Activated CD4-positive, CD25-positive, alpha-beta regulatory T cell treated with anti-CD3 and anti-CD28 coated beads, Interleukin-2, amount 50 U/mL, for 16 hours (primary cell): ENCODE measurements around the gene GSG1.
A peak's percentile ranks its signal among the peaks of the same experiment; 100 is the strongest.

Experiments
- DNase-seq: peaks from one replicate; pipeline ENCODE4 v3.0.0-alpha.2; 2020; ENCODE audit warnings: low read depth, low spot score

The GSG1 gene

DNA sequence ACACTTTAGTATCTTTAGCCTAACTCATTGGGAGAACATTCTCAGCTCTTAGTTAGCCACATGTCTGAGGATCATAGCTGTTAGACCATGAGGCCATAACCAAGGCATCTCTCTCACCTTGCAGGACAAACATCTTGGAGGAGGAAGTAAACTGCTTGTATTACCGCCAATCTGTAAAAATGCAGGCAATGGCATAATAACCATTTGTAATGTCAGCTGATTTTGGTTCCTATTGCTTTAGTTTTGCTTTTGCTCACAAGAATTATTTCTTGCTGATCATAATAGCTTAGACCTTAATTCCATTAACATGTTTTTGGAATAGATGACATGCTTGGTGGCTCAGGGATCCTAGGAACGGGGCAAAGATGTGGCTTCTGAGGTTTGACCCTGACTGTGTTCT, 16.4 kb upstream of the GSG1 start:
- no peak for DNase-seq

DNA sequence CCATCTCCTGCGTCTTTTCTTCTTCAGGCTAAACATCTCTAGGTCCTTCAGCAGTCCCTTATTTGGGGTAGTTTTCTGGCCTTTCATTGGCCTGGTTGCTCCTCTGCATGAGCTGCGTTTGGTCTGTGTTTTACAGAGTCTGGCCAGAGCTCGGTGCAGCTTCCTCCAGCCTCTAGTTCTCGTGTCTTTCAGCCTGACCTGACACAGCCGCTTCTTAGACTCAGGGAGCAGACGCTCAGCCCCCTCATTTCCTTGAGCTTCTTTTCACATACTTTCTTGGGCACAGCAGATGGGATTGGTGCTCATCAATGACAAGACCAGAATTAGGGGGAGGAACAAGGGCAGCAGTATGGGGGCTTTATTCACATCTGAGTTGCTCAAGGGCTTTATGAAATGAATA, 13.6 kb upstream of the GSG1 start:
- DNase-seq: no peak

DNA sequence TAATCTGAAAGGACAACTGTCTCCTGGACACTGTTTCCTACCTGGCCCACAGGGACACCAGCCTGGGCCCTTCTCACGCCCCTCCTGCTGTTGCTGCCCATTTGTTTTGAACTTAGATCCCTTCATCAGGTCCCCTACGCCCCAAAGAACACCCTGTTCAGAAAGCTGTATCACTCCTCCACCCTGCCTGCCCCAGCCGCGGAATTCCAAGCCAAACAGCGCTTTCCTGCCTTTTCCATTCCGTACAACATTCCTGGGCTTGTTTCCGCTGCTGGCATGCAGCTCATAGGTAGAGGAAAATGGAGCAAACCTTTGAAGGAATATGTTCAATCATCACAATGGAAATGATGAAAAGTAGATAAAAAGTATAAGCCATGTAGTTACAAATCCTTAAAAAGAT, 12.8 kb upstream of the GSG1 start:
- no peak for DNase-seq

GRCh38 chr12:13114251-13115052, 11.0 kb upstream of the GSG1 start:
- no peak for DNase-seq

DNA sequence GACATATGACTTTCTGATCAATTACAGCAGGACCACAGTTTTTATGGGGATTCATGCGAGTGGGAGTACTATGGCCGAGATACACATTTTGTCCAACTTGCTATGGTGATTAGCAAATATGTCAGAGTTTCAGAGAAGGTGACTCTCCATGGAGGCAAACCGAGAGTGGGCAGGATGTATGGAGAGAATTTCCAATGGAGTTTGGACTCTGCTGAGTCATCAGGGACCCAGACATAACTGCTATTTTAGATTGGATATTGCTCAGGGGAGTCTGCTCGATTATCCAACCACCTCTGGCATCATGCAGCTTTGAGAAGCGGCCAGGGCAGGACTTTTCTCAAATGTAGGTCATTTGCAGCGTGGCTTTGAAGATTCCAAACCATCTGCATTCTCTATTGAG, 9.5 kb upstream of the GSG1 start:
- no peak for DNase-seq

DNA sequence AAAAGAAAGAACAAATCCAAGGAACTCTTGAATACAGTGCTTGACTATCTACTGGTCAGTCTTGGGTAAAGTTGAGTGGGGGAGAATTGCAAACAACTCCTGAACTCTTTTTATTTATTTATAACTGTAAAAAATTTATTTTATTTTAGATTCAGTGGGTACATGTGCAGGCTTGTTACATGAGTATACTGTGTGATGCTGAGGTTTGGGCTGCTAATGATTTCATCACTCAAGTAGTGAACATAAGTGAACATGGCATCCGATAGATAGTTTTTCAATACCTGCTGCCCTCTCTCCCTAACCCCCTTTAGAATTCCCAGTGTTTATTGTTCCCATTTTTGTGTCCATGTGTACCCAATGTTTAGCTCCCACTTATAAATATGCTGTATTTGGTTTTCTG, 3.2 kb upstream of the GSG1 start:
- DNase-seq: no peak

- no peak for DNase-seq
These were observed 2.3 kb upstream of the GSG1 start for GRCh38 chr12:13105781-13106180.

DNA sequence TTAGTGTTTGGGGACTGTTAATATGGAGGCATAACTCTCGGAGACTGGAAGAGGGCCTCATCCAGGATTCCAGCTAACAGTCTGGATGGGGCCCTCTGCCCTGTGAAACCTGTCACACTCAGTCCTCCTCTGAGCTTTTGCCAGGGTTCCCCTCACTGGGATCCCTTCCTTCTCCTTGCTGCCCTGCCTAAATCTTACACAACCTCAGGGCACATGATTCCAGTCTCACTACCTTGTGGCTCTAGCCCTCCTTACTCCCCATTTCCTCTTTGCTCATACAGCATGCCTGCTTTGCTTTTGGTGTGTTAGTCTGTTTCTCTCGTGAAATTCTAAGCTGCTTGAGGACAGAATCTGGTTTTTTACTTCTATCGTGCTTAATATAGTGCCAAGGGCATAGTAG, 942 bp upstream of the GSG1 start:
- DNase-seq: no peak

- no peak for DNase-seq
These were observed 839 bp downstream of the GSG1 start for GRCh38 chr12:13102461-13103195.

DNA sequence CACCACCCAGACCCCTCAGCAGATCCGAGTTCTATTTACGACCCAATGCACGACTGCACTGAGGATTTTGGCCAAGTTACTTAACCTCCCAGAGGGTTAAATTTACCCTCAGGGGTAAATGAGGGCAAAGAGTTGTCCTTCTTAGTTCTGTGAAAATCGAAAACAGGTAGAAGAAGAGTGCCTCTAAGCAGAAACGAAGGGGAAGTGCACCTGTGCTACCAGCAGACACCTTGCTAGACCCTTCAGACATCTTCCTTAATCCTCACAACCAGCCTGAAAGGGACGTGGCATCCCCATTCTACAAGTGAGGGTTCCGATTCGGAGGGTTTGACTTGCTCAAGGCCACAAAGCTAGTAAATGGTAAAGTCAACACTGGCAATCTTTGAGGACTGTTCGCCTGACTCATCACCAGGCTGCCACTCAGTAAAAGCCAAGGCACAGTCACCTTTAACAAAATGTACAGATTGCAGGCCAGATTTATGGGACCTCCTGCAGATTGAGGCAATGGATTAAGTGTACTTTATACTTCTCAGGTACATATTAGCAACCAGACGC, 1.6 kb downstream of the GSG1 start:
- no peak for DNase-seq

DNA sequence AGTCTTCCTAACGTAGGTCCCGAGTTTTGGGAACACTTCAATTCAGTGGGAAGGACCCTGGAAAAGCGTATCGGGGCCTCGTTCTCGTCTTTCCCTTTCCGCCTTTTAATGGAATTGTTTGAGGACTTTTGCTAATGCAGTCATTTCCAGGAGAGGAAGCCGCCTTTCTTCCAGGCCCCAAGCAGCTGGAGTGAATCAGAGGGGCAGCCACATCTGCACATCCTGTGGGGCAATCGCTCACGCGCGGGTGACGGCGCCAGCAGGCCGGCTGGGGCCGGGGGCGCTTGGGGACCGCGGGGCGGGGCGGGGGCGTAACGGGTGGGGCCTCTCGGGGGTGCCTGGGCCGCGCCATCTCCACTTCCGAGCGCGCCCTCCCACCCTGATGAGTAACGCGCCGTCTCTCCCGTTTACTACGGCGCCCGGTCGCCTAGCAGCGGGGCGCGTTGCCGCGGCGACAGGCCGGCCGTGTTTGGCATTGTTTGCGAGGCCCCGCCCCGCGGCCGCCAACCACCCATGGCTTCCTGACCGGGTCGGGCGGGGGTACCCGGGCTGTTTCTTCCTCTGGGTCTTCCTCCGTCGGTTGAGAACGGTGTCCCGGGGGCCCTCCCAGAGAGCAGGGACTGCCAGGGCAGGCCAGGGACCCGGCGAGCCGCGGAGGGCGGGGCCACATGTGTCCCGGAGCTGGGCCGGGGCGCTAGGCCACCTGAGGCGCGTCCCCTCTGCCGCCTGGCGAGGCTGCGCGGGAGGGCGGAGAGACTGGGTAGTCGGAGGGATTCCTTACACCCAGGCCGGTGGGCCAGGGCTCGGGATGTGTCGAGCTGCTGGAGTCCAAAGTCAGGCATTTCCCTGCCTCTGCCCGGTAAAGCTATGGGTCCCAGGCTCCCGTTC, 2.3 kb downstream of the GSG1 start:
- DNase-seq: peak; percentile 86

- no peak for DNase-seq
These were observed 2.9 kb downstream of the GSG1 start for GRCh38 chr12:13100605-13100881.

GRCh38 chr12:13099844-13100604, 3.4 kb downstream of the GSG1 start:
- no peak for DNase-seq

DNA sequence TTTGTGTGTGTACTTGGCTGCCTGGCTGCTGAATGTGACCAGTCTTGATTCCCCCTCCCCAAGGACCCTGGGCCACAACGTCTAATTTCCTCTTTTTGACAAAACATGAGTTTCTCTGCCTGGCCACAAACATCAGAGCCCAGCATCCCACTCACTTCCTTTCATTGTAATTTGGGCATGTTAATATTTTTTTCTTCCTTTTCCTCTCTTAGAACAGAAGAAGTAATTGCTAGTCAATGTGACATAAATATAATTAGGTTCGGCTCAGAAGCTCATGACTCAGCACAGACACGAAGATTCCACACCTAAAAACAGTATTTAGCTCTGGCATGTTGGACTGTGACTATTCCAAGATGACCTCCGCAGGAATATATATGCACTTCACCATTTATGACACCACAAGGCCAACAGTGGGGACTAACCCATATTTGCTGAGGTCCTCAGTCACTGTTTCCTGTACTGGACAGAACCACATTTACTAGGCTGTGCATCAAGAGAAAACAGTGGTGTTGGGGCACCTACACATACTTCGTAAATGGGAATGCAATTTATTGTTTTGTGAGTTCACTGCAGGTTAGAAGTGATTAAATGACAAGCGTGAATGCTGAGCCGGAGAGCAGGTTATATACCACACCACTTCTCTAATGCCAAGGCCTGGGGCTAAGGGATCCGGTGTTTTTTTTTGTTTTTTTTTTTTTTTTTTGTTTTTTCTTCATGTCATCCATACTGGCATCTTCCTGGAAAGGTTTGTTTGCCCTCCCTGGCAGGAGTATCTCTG, 4.2 kb downstream of the GSG1 start:
- DNase-seq: no peak

GRCh38 chr12:13097491-13098011, 5.9 kb downstream of the GSG1 start:
- DNase-seq: no peak

DNA sequence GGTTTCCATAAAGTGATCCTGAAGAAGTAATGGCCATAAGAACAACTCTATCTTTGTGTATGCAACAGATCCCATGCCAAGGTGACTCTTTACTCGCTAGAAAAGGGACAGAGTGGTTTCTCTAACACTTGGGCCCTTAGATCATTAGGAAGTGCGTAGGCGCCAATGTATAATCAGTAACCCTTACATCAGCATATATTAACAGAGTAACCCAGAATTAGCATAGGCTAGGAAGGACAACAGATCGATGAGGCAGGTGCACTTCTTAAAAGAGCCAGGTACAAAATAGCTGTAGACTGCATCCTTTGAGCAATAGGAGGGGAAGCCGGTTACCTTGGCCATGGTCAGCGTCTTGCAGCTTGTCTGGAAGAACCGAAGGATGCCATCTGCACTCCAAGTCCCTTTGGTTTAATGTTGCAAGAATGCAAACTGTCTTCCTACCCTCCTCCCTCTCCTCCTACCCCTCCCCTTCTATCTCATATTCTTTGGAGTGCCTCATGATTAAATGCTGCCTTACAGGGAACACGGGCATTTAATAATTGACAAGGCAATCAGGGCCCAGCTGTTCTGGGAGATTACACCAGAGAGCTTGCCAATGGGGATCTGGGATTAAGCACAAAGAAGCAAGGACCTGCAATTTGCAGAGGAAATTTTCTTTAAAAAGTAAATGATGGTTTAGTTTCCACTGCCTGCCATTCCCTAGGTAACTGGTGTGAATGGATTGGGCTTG, 8.0 kb downstream of the GSG1 start:
- DNase-seq: no peak

DNA sequence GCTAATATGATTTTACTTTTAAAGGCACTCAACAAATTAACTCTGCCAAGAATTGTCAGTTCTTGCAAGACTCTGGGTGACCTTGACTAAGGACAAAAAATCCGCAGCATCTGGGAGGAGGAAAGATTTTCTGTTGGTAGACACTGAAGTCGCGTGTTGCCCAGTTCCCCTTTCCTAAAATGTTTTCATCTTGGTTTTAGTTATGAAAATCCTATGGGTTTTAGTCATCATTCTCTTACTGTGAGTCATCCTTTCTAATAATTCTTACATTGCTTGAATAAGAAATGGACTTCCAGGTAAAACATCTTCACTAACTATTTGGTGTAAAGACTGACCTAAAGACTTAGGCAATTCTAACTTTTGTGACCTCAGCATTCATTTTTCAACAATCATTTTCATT, 9.1 kb downstream of the GSG1 start:
- DNase-seq: no peak

DNA sequence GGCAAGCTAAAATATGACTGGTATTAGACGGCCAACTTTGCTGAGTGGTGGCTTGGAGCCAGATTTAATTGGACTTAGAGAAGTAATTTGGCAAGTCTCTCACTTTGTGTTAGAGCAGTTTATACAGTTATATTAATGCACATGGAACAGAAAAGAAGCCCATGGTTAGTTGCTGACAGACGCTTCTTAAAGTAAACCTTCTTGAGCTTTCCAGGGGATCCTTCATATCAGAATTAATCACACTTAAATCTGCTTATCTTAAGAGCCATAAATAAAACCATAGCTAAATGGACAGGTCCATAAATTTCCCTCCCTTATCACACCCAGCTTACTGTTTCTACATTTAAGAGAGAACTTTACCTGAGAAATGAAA, 9.6 kb downstream of the GSG1 start:
- DNase-seq: no peak

- no peak for DNase-seq
These were observed 10.1 kb downstream of the GSG1 start for GRCh38 chr12:13093191-13093847.
